Prostate gland (tissue), 2 donors: ENCODE data around the gene PROX2. TPM values are rescaled to one million over a fixed set of nuclear protein-coding genes. Genes with fewer than 3 reads are reported as not detected.

Experiments used
- DNase-seq: peaks from one replicate; pipeline ENCODE4 v3.0.0-alpha.2; 2019; ENCODE audit warnings: low spot score
- H3K27ac ChIP-seq, 2 donors: fragments of 200-600 bp; sonication (generic); 2 replicates each; pipeline ENCODE4 v1.5.1; 2017 to 2019
- H3K27me3 ChIP-seq: fragments of 200-600 bp; sonication (generic); replicated peaks from 2 replicates; pipeline ENCODE4 v1.5.1; 2019; ENCODE audit not compliant: insufficient read depth
- H3K36me3 ChIP-seq, 2 donors: fragments of 200-600 bp; sonication (generic); 1 replicate in 1 of 2; 2 replicates in 1 of 2; pipeline versions ENCODE4 v1.5.1 to v1.8.1; 2017 to 2019
- H3K4me1 ChIP-seq: fragments of 200-600 bp; sonication (generic); replicated peaks from 2 replicates; pipeline ENCODE4 v1.5.1; 2019
- H3K4me3 ChIP-seq, 2 donors: fragments of 200-600 bp; sonication (generic); 2 replicates each; pipeline ENCODE4 v1.5.1; 2017 to 2019
- H3K9me3 ChIP-seq: fragments of 200-600 bp; sonication (generic); 2 replicates; pipeline ENCODE4 v1.5.1; 2017
- CTCF ChIP-seq, 4 experiments: fragments of 200-600 bp in 2 of 4; fragments of 450-650 bp in 2 of 4; sonication (generic) in 2 of 4; IDR thresholded peaks; 1 replicate in 3 of 4; 2 replicates in 1 of 4; pipeline ENCODE4 v1.5.1; 2016 to 2019; ENCODE audit warnings: antibody characterized with exemption in 4 of 4, mild to moderate bottlenecking in 2 of 4, moderate library complexity in 2 of 4
- POLR2A ChIP-seq: fragments of 450-650 bp; IDR thresholded peaks from one replicate; pipeline ENCODE4 v1.6.1; 2016; ENCODE audit warnings: antibody characterized with exemption, mild to moderate bottlenecking
- POLR2AphosphoS5 ChIP-seq: sonication (generic); formaldehyde crosslinking; IDR thresholded peaks from one replicate; pipeline ENCODE4 v1.6.1; 2017; ENCODE audit warnings: antibody characterized with exemption
- WGBS: methylation state at CpG from one replicate; pipeline ENCODE4 v1.1.5; 2018; 5-methylcytosine and 5-hydroxymethylcytosine counted together
- intact Hi-C: fragments of 100-400 bp; cut with DNase I; formaldehyde crosslinking; loops from one replicate; pipeline ENCODE4 v1.14.2; 2022
- total RNA-seq, 2 donors: library from RNA; depleted of rRNA; stranded (reverse); fragments of >200 nt; gene quantifications; one replicate each; pipeline ENCODE4 v1.1.0, GENCODE V29; 2016

The PROX2 gene
- total RNA-seq, 2 donors from 2014 or later: not detected

- no peak overlapping the region for H3K27ac ChIP-seq
- no peaks in the 10 kb centered on the region for H3K36me3 ChIP-seq
- no peaks in the 10 kb centered on the region for H3K4me1 ChIP-seq
- intact Hi-C loops: no loop called here
- WGBS: 89% methylated on average over 10 of the region's 10 CpGs
- H3K4me3 ChIP-seq: no peak overlapping the region
- no peak for TF ChIP-seq CTCF (IDR thresholded peaks at IDR 0.05)
- TF ChIP-seq POLR2AphosphoS5: no peak
- no peak for TF ChIP-seq POLR2A
- no peaks in the 10 kb centered on the region for H3K27me3 ChIP-seq
- H3K9me3 ChIP-seq: no peaks in the 10 kb centered on the region
- no peak for DNase-seq
Observed at GRCh38 chr14:74912801-74913200, 36.9 kb upstream of the PROX2 start.

GRCh38 chr14:74912111-74912510, 36.2 kb upstream of the PROX2 start:
- TF ChIP-seq POLR2AphosphoS5 (no peak), CTCF (IDR thresholded peaks at IDR 0.05) (no peak), POLR2A (no peak)
- no peak for DNase-seq

GRCh38 chr14:74911704-74912103, 35.8 kb upstream of the PROX2 start:
- intact Hi-C loops: no loop called here
- Histone ChIP-seq H3K4me1 (no peaks in the 10 kb centered on the region), H3K27me3 (no peaks in the 10 kb centered on the region)

More at GRCh38 chr14:74912111-74912510, 36.2 kb upstream of the PROX2 start:
- H3K4me3 ChIP-seq: no peak overlapping the region
- H3K27me3 ChIP-seq: no peaks in the 10 kb centered on the region
- H3K4me1 ChIP-seq: no peaks in the 10 kb centered on the region
- WGBS: 90% methylated on average over 6 of the region's 6 CpGs
- no peak overlapping the region for H3K27ac ChIP-seq
- intact Hi-C loops: no loop called here
- no peaks in the 10 kb centered on the region for H3K9me3 ChIP-seq
- H3K36me3 ChIP-seq: no peaks in the 10 kb centered on the region

GRCh38 chr14:74911221-74911620, 35.3 kb upstream of the PROX2 start:
- DNase-seq: no peak
- Histone ChIP-seq H3K36me3 (no peaks in the 10 kb centered on the region), H3K4me1 (no peaks in the 10 kb centered on the region), H3K27me3 (no peaks in the 10 kb centered on the region), H3K27ac (no peak overlapping the region), H3K4me3 (no peak overlapping the region), H3K9me3 (no peaks in the 10 kb centered on the region)
- intact Hi-C loops: no loop called here
- WGBS: 89% methylated on average over 6 of the region's 6 CpGs
- TF ChIP-seq POLR2A: no peak
- no peak for TF ChIP-seq CTCF (IDR thresholded peaks at IDR 0.05)
- TF ChIP-seq POLR2AphosphoS5: no peak

More at GRCh38 chr14:74911704-74912103, 35.8 kb upstream of the PROX2 start:
- WGBS: 47% methylated on average over 4 of the region's 5 CpGs
- DNase-seq: no peak
- Histone ChIP-seq H3K4me3 (no peak overlapping the region), H3K9me3 (no peaks in the 10 kb centered on the region), H3K27ac (no peak overlapping the region), H3K36me3 (no peaks in the 10 kb centered on the region)
- no peak for TF ChIP-seq POLR2AphosphoS5
- no peak for TF ChIP-seq POLR2A

- intact Hi-C loops: no loop called here
- 71% methylated on average over 10 of the region's 10 CpGs for WGBS
- H3K27ac ChIP-seq: no peak overlapping the region
- H3K4me3 ChIP-seq: no peak overlapping the region
- no peaks in the 10 kb centered on the region for H3K9me3 ChIP-seq
- H3K27me3 ChIP-seq: no peaks in the 10 kb centered on the region
- no peaks in the 10 kb centered on the region for H3K4me1 ChIP-seq
- DNase-seq: no peak
- no peaks in the 10 kb centered on the region for H3K36me3 ChIP-seq
- no peak for TF ChIP-seq CTCF (IDR thresholded peaks at IDR 0.05)
Observed at GRCh38 chr14:74910556-74910955, 34.6 kb upstream of the PROX2 start.
